ENCODE results near the gene ONECUT3.
A peak's percentile ranks its signal among the peaks of the same experiment; 100 is the strongest.

Gene ONECUT3

DNA sequence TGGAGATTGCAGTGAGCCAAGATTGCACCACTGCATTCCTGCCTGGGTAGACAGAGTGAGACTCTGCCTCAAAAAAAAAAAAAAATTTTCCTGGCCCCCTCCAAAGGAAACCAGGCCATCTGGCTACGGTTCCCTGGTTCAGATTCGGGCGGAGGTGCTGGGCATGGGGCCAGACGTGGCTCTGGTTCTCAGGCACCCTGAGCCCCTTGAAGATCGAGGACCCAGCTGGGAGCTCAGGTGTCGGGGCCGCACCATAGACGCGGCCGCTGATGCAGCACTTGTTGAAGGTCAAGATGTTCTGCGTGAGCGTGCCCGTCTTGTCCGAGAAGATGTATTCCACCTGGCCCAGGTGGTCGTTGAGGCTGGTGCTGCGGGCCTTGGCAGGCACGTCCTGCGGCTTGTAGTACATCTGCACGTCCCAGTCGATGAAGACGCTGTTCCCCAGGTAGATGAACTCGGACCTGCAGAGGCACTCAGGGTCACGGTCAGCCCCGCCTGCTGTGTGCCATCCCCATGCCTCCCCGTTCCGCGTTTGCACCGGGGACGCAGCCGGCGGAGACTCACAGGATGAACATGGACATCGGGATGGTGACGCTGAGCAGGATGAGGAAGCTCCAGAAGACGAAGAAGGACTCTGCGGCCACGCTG, 46.5 kb downstream of the ONECUT3 start:
- DNase-seq, result no peak

DNA sequence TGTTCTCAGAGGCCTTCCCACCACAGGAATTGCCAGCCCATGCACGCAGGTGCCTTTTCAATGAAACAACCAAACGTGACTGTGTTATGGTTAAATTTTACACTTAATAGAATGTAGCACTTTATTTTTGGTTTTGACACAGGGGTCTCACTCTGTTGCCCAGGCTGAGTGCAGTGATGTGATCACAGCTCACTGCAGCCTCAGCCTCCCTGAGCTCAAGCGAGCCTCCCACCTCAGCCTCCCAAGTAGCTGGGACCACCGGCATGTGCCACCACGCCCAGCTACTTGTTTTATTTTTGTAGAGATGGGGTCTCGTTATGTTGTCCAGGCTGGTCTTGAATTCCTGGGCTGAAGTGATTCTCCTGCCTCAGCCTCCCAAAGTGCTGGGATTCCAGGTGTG, 51.6 kb downstream of the ONECUT3 start:
- no peak for DNase-seq

DNA sequence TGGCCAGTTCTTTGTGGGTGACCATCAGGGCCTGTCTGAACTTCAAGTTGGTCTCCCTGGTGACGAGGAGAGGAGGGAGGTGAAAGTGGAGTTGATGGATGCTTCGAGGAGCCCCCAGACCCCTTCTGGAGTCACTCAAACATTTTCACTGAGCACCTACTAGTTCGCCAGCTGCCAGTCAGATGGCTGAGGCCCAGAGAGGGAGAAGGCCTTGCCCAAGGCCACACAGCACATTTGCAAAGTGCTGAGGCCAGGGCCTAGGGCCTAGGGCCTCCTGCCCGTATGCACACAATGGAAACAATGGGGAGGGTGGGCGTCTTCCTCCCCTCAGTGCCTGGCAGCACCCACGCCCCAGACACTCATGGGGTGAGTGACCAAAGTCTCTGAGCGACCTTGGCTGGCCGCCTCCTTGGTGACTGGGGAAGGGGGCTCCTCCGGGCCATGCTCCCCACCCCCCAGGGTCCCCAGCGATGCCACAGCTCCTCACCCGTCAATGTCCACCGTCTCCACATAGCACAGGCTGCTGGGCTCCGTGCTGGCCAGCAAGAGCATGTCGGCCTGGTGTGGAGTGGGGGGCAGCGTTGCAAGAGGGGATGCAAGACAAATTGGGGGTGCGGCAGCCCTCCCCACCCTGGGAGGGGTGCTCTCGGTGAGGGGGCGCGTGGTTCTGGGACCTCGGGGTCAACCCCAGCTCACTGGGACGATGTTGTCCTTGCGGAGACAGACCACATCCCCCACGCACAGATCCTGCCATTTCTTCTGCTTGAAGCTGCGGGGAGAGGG, 52.3 kb downstream of the ONECUT3 start:
- no peak for DNase-seq

DNA sequence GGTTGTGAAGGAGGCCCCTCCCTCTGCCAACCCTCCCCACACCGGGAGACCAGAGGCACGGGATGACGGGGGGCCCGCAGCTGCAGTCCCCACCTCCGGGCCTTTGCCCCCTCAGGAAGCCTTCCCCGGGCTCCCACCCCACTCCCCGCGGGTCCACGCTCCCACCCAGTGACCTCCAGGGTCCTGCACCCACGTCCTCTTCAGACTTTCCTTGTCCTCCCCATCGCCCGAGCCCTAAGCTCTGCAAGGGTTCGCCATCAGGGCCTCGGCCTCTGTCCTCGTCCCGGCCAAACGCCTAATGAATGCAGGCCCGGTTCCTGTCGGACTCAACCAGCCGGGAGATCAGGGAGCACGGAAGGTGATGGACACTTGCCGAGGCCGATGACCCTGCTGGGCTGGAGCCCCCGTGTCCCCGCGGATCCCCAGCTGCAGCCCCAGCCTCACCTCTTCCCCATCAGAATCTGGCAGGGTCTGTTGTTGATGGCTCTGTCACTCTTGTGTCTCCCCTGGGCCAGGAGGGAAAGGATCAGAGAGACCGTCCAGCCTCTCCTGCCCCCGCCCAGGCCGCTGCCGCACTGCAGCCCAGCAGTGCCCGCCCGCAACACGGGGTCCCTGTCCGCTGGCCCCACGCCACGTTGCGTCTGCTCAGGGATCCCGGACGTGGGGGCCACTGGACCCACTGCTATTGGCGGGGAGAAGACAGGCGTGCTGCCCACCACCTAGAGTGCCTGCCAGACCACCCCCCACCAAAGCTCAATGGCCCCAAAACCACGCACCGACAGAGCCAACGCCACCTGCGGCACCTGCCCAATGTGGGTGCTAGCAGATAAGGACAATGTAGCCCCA, 53.1 kb downstream of the ONECUT3 start:
- no peak for DNase-seq

DNA sequence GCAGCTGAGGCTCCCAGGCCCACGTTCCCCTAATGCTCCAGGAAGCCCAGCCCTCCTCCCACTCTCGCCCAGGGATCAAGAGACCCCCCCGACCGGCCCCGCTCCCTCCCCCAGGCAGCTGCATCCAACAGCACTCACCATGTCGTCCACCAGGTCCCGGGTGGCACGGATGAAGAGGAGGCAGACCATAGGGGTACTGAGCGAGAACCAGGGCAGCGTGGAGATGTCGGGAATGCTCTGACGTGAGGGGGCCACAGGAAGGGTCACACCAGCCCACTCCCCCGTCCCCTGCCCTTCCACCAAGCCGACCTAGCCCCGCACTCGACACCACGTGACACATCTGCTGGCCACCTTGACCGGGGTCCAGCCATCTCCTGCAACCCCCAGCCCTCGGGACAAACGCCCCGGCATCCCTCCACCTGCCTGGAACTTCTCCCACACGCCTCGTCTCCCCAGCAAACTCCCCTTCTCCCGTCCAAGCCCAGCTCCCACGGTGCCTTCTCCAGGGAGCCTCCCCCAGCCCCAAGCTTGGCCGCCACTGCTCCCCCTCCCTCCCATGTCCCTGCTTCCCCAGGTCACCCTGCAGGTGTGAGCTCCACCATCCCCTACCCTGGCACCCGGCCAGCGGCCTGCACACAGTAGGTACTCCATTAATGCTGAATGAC, 53.9 kb downstream of the ONECUT3 start:
- no peak for DNase-seq

DNA sequence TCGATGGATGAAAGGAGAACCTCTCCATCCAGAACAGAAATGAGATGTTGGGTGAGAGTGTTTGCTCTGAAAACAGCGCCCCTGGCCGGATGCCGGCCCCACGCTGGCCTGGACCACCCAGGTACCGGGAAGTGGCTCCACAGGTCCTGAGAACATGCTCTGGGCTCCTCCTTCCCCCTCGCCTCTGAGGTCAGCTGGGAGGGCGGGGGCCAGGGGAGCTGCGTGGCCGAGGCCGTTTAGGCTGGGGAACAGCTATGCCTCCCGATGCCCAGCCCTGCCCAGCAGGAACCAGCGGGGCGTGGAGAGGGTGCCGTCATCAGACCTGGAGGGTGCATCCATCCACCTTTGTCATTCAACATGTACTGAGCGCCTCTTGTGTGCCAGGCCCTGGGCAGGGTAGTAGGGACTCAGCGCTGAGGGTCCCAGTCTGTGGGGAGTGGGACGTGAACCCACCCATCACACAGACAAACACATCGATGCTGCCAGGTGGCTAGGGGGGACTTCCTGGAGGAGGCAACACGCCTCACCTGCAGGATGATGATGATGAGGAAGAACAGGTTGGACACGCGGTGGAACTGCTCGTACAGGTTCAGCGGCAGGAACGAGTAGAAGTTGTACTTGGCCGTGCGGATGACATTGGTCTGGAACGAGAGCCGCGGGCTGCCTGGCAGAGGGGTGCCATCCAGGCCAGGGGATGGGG, 54.5 kb downstream of the ONECUT3 start:
- DNase-seq, result no peak

DNA sequence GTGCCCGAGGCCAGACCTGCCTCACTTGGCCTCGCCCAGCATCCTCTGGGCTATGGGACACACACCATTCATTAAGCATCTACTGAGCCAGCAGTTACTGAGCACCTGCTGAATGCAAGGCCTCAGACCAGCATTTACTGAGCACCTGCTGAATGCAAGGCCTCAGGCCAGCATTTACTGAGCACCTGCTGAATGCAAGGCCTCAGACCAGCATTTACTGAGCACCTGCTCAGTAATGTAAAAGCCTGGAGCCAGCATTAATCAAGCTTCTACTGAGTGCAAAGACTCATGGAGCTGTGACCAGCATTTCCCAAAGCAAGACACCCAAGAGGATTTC, 55.1 kb downstream of the ONECUT3 start:
- no peak for DNase-seq

DNA sequence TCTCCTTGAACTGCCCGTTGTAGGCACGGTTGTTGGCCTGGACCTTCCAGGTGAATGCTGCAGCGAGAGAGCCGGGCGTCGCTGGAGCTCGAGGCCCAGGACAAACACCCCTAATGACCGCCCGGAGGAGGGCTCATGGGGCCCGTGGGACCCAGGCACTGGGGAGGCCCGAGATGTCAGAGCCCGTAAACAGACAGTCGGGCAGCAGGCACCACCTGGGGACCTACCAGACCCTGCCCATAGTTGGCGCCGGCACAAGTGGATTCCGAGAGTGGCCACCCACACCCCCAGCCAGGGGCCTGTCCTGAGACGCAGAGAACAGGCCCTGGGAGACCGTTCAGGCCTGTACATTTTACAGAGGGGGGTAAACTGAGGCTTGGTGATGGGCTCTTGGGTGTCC, 56.4 kb downstream of the ONECUT3 start:
- no peak for DNase-seq

DNA sequence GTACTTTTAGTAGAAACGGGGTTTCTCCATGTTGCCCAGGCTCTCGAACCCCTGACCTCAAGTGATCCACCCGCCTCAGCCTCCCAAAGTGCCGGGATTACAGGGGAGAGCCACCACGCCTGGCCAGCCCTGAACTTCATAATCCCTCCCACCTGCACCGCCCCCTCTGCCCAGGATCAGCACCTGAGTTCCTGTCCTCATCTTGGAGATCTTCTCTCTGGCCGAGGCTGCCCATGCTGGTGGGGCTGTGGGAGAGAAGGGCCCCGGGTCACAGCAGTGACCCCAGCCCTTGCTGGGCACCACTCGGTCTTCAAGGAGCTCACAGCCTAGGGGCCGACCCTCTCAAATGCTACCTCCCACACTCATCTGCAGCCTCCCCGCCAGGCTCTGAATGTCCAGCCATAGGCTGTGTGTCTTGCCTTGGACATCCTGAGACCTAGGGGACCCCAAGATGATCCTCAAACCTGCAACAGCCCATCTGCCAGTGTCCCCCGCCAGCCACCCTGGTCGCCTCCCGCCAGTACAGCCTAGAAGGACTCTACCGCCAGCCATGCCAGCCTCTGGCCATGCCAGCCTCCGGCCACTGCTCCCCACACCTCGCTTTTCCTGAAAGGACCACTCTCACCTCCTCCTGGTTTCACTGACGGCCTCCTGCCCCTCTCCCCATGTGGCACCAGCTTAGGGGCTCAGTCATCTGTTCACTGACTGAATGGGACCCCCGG, 57.3 kb downstream of the ONECUT3 start:
- no peak for DNase-seq

DNA sequence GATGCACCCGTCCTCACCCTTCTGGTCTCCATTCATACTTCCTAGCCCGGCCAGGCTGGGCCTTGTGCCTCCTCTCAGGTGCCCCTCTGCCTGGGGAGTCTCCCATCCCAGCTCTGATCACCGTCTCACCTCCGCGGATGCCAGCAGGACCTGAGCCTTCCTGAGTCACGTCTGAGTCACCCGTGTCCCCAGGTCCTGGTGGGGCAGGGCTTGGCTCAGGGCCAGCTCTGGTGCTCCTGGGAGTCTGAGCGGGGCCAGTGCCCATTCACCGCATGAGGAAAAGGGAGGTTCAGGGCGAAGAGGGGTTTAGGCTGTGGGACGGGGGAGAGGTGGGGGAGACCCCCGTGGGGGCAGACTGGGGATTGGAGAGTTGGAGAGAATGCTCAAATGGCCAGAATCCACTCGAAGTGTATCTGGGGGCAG, 58.2 kb downstream of the ONECUT3 start:
- no peak for DNase-seq

DNA sequence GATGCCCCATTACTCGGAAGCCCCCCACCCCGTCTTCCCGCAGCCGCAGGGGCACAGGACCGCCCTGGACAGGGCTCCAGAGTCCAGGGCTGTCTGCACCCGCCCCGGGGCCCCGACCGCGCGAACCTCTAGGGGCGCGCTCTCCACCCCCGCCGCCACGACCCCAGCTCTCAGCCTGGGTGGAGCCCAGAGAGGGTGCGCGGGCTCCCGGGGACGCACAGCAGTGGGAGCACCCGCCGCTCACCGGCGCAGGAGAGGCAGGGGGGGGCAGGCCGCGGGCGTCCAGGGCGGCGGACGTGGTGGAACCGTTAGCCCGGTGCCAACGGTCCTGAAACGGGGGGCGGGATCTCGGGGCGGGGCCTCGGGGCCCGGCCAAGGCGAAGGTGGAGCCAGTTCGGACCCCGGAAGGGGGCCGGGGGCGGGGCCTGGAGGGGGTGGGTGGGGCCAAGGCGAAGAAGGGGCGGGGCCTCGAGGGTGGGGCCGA, 58.7 kb downstream of the ONECUT3 start, which contains the start of gene ATP8B3:
Gene ATP8B3, minus strand, starts transcription at position 335 of the 484 bp plus-strand sequence. CDS start 540 bp downstream, outside the sequence.
- DNase-seq, result no peak

DNA sequence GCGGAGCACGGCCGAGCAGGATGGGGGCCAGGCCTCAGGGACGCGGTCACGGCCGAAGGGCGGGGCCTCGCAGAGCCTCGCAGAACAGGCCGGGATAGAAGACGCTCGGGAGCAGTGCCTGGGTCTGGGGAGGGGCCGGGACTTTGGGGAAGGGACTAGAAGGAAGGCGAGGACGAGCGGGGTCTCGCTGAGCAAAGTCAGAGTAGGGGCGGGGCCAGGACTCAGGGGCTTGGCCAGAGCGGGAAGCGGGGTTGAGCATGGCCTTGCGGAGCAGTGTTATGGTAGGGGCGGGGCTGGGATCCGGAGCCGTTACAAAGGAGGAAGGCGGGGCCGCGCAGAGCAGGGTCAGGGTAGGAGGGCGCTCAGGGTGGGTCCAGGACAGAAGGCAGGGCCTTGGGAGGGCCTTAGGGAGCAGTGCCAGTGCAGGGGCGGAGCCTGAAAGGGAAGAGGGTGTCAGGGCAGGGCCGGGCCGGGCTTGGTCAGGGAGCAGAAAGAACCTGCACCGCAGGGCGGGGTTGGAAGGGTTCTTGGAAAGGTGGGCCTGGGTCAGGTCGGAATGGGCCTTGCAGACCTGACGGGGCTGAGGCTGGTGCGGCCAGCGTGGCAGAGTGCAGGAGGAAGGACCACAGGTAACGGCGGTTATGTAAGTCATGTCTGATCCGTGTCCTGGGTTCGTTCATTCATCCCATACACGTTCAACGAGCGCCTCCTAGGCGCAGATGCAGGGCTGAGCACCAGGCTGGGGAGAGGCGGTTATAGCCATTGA, 59.3 kb downstream of the ONECUT3 start:
- DNase-seq, result peak; percentile 91

DNA sequence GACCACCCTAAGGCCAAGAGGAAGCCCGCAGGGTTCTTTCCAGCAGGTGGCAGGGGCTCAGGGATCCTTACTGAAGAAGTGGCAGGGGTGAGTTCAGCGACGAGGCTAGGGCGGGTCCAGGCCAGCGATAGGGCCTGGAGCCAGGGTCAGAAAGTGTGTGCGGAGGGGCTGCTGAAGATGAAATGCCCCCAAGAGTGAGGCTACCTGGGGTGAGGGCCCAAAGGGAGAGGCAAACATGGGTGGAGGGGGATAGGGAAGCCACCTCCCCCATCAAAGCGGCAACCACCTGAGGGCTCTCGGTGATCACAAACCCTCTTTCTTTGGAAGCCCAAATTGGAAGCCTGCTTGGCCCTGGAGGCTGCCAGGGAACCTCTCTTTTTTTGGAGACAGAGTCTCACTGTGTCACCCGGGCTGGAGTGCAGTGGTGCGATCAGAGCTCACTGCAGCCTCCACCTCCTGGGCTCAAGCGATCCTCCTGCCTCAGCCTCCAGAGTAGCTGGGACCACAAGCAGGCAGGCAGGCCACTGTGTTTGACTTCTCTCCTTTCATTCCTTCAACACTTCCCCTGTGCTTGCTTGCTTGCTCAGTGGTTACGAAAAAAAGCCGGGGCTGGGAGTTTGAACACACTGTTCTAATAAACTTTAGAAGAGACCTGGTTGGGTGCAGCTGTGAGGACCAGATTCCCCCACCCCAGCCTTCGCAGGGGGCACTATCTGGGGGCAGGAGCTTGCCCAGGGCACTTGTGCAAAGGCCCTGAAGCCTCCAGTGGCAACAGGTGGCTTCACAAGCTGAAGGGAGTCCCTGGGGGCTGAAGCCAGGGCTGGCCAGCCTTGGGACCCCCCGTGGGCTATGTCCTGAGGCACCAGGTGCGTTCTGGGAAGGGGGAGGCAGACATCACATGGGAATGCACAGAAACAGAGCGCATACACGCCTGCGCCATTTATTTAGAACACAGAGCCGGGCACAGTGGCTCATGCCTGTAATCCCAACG, 60.2 kb downstream of the ONECUT3 start:
- no peak for DNase-seq

DNA sequence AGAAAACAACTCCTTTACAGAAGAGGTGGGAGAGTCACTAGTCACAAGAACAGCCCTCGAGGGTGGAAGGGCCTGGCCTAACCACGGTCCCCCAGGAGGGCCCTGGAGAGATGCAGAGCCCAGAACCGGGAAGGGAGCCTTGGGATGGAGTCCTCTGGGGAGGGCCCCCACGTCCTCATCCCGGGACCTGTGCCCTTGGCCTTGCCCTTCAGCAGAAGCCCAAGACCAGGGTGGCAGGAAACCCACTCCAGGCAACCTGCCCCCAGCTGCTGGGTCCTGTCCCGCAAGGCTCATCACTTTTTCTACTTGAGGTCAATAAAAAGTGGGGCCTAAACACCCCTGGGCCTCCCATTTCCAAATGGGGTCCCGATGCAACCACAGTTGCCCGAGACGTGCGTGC, 61.1 kb downstream of the ONECUT3 start:
- DNase-seq, result no peak

DNA sequence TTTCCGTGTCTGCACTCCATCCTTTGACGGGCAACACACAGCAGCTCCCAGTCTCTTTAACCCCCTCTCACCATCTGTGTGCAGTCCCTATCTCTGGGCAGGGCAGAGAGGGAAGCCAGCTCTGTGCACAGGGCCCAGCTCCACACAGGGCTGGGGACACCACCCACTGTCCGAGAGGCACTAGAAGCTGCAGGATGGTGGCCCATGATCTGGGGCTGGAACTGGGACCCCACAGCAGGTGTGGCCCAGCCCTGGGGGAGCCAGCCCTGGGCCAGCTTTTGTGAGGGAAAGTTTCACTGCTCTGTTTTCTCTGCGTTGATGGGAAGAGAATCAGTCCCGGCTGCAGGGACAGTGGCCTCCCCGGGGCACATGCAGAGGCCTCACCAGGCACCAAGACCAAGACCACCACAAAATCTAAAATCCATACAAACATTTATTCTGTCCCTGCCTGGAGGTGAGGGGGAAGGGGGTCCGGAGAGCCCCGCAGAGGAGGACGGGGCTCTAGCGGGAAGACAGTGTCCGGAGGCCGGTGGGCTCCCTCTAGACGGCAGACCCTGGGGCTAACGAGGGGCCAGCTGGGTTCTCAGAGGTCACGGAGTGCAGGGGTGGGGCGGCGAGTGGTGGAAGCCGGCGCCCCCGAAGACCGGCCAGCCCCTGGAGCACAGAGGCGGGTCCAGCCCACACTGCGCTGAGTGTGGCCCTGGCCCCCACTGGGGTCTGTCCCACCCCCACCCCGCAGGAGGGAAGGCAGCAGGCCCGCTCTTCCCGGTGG, 61.7 kb downstream of the ONECUT3 start:
- DNase-seq, result no peak

DNA sequence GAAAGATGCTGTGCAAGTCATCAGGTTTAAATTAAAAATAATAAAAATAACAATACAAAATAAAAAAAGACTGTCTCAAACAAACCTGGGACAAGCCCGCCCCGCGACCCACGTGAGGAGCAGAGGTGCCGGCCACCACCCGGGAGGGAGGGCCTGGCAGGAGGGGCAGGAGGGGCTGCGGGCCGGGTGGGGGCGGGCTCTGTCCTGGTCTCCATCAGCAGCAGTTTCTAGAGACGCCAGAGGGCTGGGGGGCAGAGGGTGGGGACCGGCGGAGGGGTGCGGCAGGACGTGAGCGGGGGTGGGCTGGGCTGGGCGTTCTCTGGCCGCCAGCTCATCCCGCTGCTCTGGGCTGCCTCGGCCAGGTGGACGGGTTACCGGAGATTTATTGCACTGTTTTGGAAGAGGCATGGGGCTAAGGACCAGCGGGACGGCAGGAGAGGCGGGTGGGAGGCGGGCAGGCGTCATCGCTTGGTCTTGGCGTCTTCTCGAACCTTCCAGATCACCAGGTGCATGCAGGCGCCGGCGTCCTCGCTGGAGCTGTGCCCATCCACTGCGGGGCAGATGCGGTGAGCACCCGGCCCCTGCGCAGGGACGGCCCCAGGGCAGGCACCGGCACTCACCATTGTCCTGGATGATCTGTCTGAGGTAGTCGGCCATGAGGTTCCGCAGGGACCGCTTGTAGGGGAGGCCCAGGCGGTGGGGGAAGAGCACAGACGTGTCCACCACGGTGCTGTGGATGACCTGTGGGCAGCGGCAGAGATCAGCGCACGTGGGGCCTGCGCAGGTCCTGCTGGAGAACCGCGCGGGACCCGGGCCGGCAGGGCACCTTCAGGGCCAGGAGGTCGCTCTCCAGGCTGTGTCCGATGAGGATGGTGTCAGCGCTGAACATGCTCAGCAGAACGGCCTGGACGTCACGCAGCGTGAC, 62.6 kb downstream of the ONECUT3 start:
- DNase-seq, result no peak

DNA sequence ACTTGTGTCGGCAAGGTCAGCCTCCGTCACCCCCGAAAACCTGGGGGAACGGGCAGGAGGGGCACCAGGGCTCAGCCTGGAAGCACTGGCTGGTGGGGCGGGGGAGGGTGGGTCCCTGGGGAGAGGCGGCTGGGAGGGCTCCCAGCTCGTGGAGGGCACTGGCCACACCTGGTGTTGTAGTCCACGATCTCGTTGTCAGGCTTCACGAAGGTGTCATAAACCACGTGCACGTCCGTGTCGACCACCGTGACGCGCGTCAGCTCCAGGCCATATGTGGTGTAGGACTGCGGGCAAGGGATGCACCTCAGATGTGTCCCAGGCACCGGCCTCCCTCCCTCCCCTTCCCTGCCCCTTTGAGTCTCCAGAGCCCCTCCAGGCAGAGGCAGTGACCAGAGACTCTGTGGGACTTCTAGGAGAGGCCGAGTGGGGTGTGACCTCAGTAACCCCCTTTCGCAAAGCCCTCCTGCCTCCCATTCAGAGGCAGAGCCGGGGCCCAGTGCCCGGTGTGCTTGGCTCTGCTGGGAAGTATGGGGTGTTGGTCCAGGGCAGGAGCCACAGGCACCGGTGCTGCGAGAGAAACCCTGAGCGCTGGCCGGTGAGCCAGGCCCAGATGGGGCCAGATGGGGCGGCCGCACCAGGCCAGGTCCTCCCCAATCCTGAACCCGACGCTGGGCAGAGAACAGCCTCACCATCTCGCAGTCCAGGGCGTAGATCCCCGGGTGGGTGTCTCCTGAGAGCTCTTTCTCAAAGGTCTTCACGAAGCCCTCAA, 63.4 kb downstream of the ONECUT3 start:
- DNase-seq, result no peak

All from right hindlimb (tissue), 1 donor.